ENCODE measurements around the gene ELAPOR2. TPM values are rescaled to one million over a fixed set of nuclear protein-coding genes. Genes with fewer than 3 reads are reported as not detected.

The ELAPOR2 gene
- total and polyA plus RNA-seq, 11 donors: 0.80 to 9.9 (median 3.9) TPM

- Histone ChIP-seq H3K4me3 (no peak overlapping the region), H3K27me3 (no peaks in the 10 kb centered on the region), H3K36me3 (no peaks in the 10 kb centered on the region), H3K27ac (no peak overlapping the region), H3K4me1 (no peaks in the 10 kb centered on the region), H3K9me3 (no peaks in the 10 kb centered on the region)
- WGBS, 4 donors: 76 to 91% (median 86%) methylated on average over 3 of the region's 3 CpGs
- no peak for TF ChIP-seq POLR2A (IDR thresholded peaks at IDR 0.05)
- TF ChIP-seq CTCF (IDR thresholded peaks at IDR 0.05): no peak
- intact Hi-C loops (cut with DNase I): no loop called here
- DNase-seq (no peak), ATAC-seq (no peak)
Observed at GRCh38 chr7:87013136-87013839, 46.2 kb downstream of the ELAPOR2 start.

Other genes with a start within 250 kb of the ELAPOR2 start
- 10 to 100 TPM; 17.7 to 43.3 (median 22.3) TPM for gene DMTF1, start 92.8 kb upstream of the ELAPOR2 start, total RNA-seq
- gene DMTF1, start 92.8 kb upstream of the ELAPOR2 start, polyA plus RNA-seq: 10 to 100 TPM; 13.5 to 21.3 TPM
- 10 to 100 TPM in 2 of 9 donors, 1 to 10 TPM in 7; 1.8 to 13.1 (median 4.0) TPM for gene TMEM243, start 160.1 kb upstream of the ELAPOR2 start, total RNA-seq
- gene TMEM243, start 160.1 kb upstream of the ELAPOR2 start, polyA plus RNA-seq: 1 to 10 TPM; 7.0 to 8.1 TPM